Hepatocyte (in vitro differentiated cells): Measurements from ENCODE around the gene ZBTB16.

Experiments used
- EZH2 ChIP-seq: fragments of 200-600 bp; sonication (generic); IDR thresholded peaks from 2 replicates; pipeline ENCODE4 v1.6.1; 2016; ENCODE audit warnings: antibody characterized with exemption, mild to moderate bottlenecking, borderline replicate concordance
- EZH2phosphoT487 ChIP-seq: fragments of 200-600 bp; sonication (generic); IDR thresholded peaks from one replicate; pipeline ENCODE4 v1.6.1; 2018; ENCODE audit warnings: antibody characterized with exemption, mild to moderate bottlenecking, low read depth, moderate library complexity; ENCODE audit not compliant: unreplicated experiment, severe bottlenecking
- TF ChIP-seq, protein P1 (sequence below): fragments of 200-600 bp; sonication (generic); IDR thresholded peaks from 2 replicates; pipeline ENCODE4 v1.5.1; 2016; ENCODE audit warnings: antibody characterized with exemption, mild to moderate bottlenecking; ENCODE audit not compliant: poor library complexity

DNA sequence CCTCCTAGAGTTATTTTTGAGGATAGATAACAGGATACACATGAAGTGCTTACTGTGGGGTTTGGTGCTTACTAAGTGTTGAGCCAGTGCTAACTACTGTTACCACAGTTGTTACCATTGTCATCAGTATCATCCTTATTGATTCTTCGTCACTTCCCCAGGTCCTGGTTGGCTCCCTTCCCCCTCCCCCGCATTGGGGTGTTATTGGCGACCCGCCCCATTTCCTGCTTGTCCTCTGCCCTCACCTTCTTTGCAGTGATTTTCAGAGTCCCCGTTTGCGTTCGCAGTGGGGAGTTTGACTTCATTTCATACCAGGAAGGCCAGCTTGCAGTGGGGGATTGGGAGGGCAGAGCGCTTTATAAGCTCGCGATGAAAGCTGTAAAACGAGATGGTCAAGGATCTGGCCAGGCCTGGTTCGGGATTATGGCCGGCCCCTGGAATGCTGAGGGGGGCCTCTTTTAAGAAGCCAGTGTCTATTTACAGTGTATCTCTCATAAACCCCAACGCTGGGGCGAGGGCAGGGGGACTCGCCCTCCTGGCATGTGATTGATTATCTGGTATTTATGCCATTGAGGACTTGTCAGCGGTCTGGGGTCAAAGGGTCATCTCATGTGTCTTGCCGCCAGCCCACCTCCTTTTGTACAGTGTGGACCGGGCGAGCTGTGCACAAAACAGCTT is 152.1 kb downstream of the ZBTB16 start:
- TF ChIP-seq, protein P1, sequence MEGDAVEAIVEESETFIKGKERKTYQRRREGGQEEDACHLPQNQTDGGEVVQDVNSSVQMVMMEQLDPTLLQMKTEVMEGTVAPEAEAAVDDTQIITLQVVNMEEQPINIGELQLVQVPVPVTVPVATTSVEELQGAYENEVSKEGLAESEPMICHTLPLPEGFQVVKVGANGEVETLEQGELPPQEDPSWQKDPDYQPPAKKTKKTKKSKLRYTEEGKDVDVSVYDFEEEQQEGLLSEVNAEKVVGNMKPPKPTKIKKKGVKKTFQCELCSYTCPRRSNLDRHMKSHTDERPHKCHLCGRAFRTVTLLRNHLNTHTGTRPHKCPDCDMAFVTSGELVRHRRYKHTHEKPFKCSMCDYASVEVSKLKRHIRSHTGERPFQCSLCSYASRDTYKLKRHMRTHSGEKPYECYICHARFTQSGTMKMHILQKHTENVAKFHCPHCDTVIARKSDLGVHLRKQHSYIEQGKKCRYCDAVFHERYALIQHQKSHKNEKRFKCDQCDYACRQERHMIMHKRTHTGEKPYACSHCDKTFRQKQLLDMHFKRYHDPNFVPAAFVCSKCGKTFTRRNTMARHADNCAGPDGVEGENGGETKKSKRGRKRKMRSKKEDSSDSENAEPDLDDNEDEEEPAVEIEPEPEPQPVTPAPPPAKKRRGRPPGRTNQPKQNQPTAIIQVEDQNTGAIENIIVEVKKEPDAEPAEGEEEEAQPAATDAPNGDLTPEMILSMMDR, result no peak
- TF ChIP-seq EZH2 (no peak), EZH2phosphoT487 (no peak)
